Activated CD4-positive, alpha-beta memory T cell treated with anti-CD3 and anti-CD28 coated beads, Interleukin-2, amount 10 ng/mL, durations not matched to agents 7 days and 5 days (primary cell): ENCODE results near the gene KRTAP5-9. TPM values are rescaled to one million over a fixed set of nuclear protein-coding genes. Genes with fewer than 3 reads are reported as not detected.

Experiments
- CTCF ChIA-PET: fragments of 350-600 bp; sonication (Branson Sonifier 250); formaldehyde crosslinking; loops from one replicate; lab custom pipeline; 2021; ENCODE audit warnings: antibody characterized with exemption, inconsistent platforms; lab: Charles Lee
- POLR2A ChIA-PET: fragments of 350-600 bp; sonication (Branson Sonifier 250); formaldehyde crosslinking; loops from one replicate; lab custom pipeline; 2021; ENCODE audit warnings: antibody characterized with exemption; lab: Charles Lee
- DNase-seq: peaks from one replicate; pipeline ENCODE4 v3.0.0-alpha.2; 2020
- H3K27ac Mint-ChIP-seq: one replicate; pipeline ENCODE4 v1.8.0; 2021; ENCODE audit warnings: mild to moderate bottlenecking, mixed read lengths
- H3K27me3 Mint-ChIP-seq: one replicate; pipeline ENCODE4 v1.8.0; 2021; ENCODE audit warnings: mixed read lengths
- H3K36me3 Mint-ChIP-seq: one replicate; pipeline ENCODE4 v1.8.0; 2021; ENCODE audit warnings: low read depth, mixed read lengths
- H3K4me1 Mint-ChIP-seq: one replicate; pipeline ENCODE4 v1.8.0; 2021; ENCODE audit warnings: mixed read lengths
- H3K4me3 Mint-ChIP-seq: one replicate; pipeline ENCODE4 v1.8.0; 2021; ENCODE audit warnings: mild to moderate bottlenecking, mixed read lengths
- H3K9me3 Mint-ChIP-seq: one replicate; pipeline ENCODE4 v1.8.0; 2021; ENCODE audit warnings: mixed read lengths
- total RNA-seq, 2 experiments: library from RNA; stranded (reverse); gene quantifications; one replicate each; pipeline ENCODE4 v1.2.3, GENCODE V29; 2021

KRTAP5-9 gene
- total RNA-seq, result not detected

DNA sequence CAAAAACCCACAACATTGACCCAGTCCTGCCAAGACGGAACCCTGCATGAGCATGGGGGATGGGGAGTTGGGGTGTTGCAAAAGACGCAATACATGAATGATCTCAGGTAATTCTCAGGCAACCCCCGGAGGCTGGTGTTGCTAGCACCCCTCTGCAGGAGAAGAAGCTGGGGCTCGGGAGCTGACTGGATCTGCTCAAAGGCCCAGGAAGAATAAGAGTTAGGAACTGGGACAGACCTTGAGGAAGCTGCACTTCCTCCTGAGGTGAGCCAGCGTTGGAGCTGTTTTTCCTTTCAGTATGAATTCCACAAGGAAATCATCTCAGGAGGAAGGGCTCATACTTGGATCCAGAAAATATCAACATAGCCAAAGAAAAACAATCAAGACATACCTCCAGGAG, at the start of gene KRTAP5-9:
TSS of gene KRTAP5-9 (plus strand) at position 301 of the 400 bp plus-strand sequence. CDS start 238 bp downstream, outside the sequence.
- Mint-ChIP-seq H3K4me3 (no peak within 1 kb of the TSS), H3K27me3 (peaks cover 16% of the 10 kb centered on the region), H3K9me3 (peaks cover 5% of the 10 kb centered on the region), H3K27ac (no peak within 1 kb of the TSS), H3K4me1 (no peaks in the 10 kb centered on the region), H3K36me3 (no peaks in the 10 kb centered on the region)
- CTCF ChIA-PET, result no interaction called here
- POLR2A ChIA-PET, result no interaction called here
- no peak for DNase-seq

- CTCF ChIA-PET, result no interaction called here
- Mint-ChIP-seq H3K4me1 (peaks cover 5% of the 10 kb centered on the region), H3K27ac (peak overlapping the region; percentile 40), H3K27me3 (no peaks in the 10 kb centered on the region), H3K36me3 (peaks cover 68% of the 10 kb centered on the region), H3K9me3 (no peaks in the 10 kb centered on the region), H3K4me3 (no peak overlapping the region)
- peak; percentile 12 for DNase-seq
- POLR2A ChIA-PET, result no interaction called here
Measured at GRCh38 chr11:71499125-71499524, 49.1 kb upstream of the KRTAP5-9 start.

- Mint-ChIP-seq H3K27ac (no peak overlapping the region), H3K36me3 (peaks cover 66% of the 10 kb centered on the region), H3K27me3 (no peaks in the 10 kb centered on the region), H3K4me3 (no peak overlapping the region), H3K9me3 (no peaks in the 10 kb centered on the region), H3K4me1 (peaks cover 5% of the 10 kb centered on the region)
- ChIA-PET POLR2A (no interaction called here), CTCF (no interaction called here)
- no peak for DNase-seq
Measured at GRCh38 chr11:71499546-71499945, 48.7 kb upstream of the KRTAP5-9 start.

- no peaks in the 10 kb centered on the region for H3K9me3 Mint-ChIP-seq
- no peak for DNase-seq
- H3K36me3 Mint-ChIP-seq, result peaks cover 65% of the 10 kb centered on the region
- H3K27me3 Mint-ChIP-seq, result no peaks in the 10 kb centered on the region
- peaks cover 5% of the 10 kb centered on the region for H3K4me1 Mint-ChIP-seq
- H3K4me3 Mint-ChIP-seq, result no peak overlapping the region
- no peak overlapping the region for H3K27ac Mint-ChIP-seq
- ChIA-PET POLR2A (no interaction called here), CTCF (no interaction called here)
Measured at GRCh38 chr11:71500601-71501021, 47.6 kb upstream of the KRTAP5-9 start.

- Mint-ChIP-seq H3K4me3 (no peak overlapping the region), H3K27me3 (no peaks in the 10 kb centered on the region), H3K9me3 (no peaks in the 10 kb centered on the region), H3K36me3 (peaks cover 68% of the 10 kb centered on the region), H3K4me1 (peaks cover 5% of the 10 kb centered on the region), H3K27ac (no peak overlapping the region)
- ChIA-PET POLR2A (no interaction called here), CTCF (no interaction called here)
- peak; percentile 8 for DNase-seq
Measured at GRCh38 chr11:71501071-71501985, 46.9 kb upstream of the KRTAP5-9 start.

DNA sequence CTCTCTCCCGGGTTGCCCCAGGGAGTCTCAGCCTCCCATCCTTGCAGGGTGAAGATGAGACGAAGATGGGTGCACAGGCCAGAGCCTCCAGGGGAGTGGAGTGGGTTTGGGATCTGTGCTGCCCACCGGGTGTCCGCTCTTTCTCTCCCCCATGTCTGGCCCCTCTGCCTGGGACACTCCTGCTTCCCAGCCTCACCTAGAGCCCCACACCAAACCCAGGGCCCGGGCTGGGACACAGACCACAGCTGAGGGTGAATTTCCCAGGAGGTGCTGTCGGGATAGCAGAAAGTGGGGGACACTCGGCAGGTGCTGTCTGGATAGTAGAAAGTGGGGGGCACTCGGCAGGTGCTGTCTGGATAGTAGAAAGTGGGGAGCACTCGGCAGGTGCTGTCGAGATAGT, 46.2 kb upstream of the KRTAP5-9 start:
- peak; percentile 12 for DNase-seq
- peaks cover 5% of the 10 kb centered on the region for H3K4me1 Mint-ChIP-seq

DNA sequence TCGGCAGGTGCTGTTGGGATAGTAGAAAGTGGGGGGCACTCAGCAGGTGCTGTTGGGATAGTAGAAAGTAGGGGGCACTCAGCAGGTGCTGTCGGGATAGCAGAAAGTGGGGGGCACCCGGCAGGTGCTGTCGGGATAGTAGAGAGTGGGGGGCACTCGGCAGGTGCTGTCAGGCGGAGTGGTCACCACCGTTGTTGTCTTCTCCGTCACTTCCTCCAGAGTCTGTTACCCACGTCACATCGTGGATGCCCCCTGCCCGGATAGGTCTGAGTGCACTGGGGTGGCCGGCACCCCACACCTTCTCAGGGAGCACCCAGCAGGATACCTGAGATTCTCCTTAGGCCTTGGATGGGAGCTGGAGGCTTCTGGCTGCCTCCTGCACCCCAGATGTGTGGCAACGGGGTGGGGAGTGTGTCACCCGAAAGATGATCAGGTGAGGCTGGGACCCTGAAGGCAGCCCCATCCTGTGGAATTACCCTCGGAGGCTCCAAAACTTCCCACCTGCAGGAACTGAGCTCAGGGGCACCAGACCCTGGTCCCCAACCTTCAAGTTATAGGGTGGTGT, 45.3 kb upstream of the KRTAP5-9 start:
- Mint-ChIP-seq H3K27me3 (no peaks in the 10 kb centered on the region), H3K4me3 (no peak overlapping the region), H3K4me1 (peaks cover 5% of the 10 kb centered on the region), H3K27ac (no peak overlapping the region), H3K36me3 (peaks cover 65% of the 10 kb centered on the region), H3K9me3 (peaks cover 5% of the 10 kb centered on the region)
- ChIA-PET CTCF (no interaction called here), POLR2A (no interaction called here)
- DNase-seq, result peak; percentile 13

More for the DNA sequence above, 46.2 kb upstream of the KRTAP5-9 start:
- ChIA-PET POLR2A (no interaction called here), CTCF (no interaction called here)
- Mint-ChIP-seq H3K4me3 (no peak overlapping the region), H3K27ac (no peak overlapping the region), H3K9me3 (peaks cover 4% of the 10 kb centered on the region), H3K36me3 (peaks cover 69% of the 10 kb centered on the region), H3K27me3 (no peaks in the 10 kb centered on the region)

- Mint-ChIP-seq H3K36me3 (peaks cover 50% of the 10 kb centered on the region), H3K4me1 (no peaks in the 10 kb centered on the region), H3K9me3 (peaks cover 7% of the 10 kb centered on the region), H3K4me3 (no peak overlapping the region), H3K27me3 (no peaks in the 10 kb centered on the region), H3K27ac (no peak overlapping the region)
- DNase-seq, result no peak
- POLR2A ChIA-PET, result no interaction called here
- CTCF ChIA-PET, result no interaction called here
Measured at GRCh38 chr11:71504531-71504930, 43.7 kb upstream of the KRTAP5-9 start.

- CTCF ChIA-PET, result no interaction called here
- no peaks in the 10 kb centered on the region for H3K27me3 Mint-ChIP-seq
- DNase-seq, result no peak
- POLR2A ChIA-PET, result no interaction called here
- H3K9me3 Mint-ChIP-seq, result peaks cover 11% of the 10 kb centered on the region
- no peak overlapping the region for H3K4me3 Mint-ChIP-seq
- no peaks in the 10 kb centered on the region for H3K4me1 Mint-ChIP-seq
- no peak overlapping the region for H3K27ac Mint-ChIP-seq
- H3K36me3 Mint-ChIP-seq, result peaks cover 49% of the 10 kb centered on the region
Measured at GRCh38 chr11:71505001-71505400, 43.2 kb upstream of the KRTAP5-9 start.

GRCh38 chr11:71505781-71506180, 42.4 kb upstream of the KRTAP5-9 start:
- Mint-ChIP-seq H3K36me3 (peaks cover 42% of the 10 kb centered on the region), H3K4me1 (no peaks in the 10 kb centered on the region), H3K4me3 (no peak overlapping the region), H3K9me3 (peaks cover 19% of the 10 kb centered on the region), H3K27ac (no peak overlapping the region), H3K27me3 (no peaks in the 10 kb centered on the region)
- CTCF ChIA-PET, result no interaction called here
- no peak for DNase-seq
- POLR2A ChIA-PET, result interaction anchor here (0.6 kb wide), 1 partner anchor 53 kb away, joined by 3 read pairs; no protein-coding TSS in a partner anchor

DNA sequence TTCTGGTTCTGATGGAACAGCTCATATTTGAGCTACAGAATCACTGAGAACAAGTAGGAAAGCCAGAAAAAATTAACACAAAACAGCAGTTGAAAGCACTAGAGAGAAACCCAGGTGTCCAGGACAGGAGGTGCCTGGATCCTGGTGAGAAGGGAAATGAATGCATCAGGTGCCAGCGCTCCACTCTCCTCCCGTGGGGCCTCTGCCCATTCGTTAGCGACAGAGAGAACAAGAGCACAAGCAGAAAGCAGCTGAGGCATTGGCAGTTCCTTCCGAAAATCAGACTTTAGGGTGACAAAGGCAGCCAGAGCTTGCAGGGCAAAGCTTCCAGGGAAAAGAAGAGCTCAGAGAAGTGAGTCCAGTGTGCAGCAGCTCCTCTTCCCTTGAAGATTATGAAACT, 41.1 kb upstream of the KRTAP5-9 start:
- Mint-ChIP-seq H3K27me3 (no peaks in the 10 kb centered on the region), H3K4me3 (no peak overlapping the region), H3K4me1 (no peaks in the 10 kb centered on the region), H3K9me3 (peaks cover 22% of the 10 kb centered on the region), H3K27ac (no peak overlapping the region), H3K36me3 (peaks cover 33% of the 10 kb centered on the region)
- ChIA-PET POLR2A (interaction anchor here (1.0 kb wide), 1 partner anchor 43 kb away, joined by 3 read pairs; no protein-coding TSS in a partner anchor), CTCF (interaction anchor here (1.1 kb wide), 1 partner anchor 13 kb away, joined by 3 read pairs; no protein-coding TSS in a partner anchor)
- DNase-seq, result no peak

DNA sequence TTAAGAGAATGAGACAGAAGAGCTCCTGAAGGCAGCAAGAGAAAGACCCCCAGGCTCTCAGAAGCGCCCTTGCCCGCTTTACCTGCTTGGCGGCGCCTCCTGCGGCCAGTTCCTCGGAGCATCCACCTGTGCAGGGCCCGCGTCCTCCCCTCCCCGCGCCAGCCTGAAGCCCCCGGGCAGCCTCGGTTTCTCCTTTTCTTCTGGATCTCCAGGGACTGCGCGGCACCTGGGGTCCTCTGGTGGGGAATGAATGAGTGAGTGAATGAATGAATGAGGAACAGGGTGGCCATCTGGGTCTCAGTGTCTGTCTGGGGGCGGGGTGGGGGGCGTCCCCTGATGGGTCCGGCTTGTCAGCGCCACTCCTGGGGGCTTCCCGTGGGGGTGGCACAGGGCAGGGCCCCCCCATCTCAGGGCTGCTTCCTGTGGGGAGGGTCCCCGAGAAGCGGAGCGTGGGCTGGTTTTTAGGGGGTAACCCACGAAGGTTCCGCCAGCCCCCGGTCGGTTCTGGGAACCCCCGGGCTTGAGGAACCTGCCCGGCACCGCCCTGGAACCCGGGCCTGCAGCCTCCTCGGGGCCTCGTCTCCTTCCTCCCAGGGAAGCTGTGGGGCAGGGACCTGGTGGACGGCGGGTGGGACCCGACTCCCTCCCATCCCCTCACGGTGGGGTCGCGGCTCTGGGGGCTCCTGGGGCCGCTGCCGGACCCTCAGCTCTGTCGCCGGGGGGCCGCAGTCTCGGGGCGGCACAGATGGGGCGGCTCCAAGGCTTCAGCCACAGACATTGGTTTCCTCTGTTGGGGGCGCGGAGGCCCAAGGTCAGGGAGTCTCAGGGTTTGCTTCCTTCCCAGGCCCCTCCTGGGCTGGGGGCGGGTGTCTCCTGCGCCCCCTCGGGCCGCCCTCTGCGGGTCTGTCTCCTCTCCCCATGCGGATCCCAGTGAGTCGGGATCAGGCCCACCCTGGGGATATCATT, 29.4 kb upstream of the KRTAP5-9 start:
- ChIA-PET POLR2A (no interaction called here), CTCF (no interaction called here)
- no peaks in the 10 kb centered on the region for H3K4me1 Mint-ChIP-seq

More for the DNA sequence above, 29.4 kb upstream of the KRTAP5-9 start:
- Mint-ChIP-seq H3K4me3 (no peak overlapping the region), H3K9me3 (peaks cover 9% of the 10 kb centered on the region), H3K27ac (no peak overlapping the region), H3K27me3 (no peaks in the 10 kb centered on the region), H3K36me3 (no peaks in the 10 kb centered on the region)
- DNase-seq, result no peak
